Stimulated activated naive CD4-positive, alpha-beta T cell treated with Interleukin-2 at 50 U/mL for 16 hours (primary cell): ENCODE measurements around the gene AIP.
"Not testable (repeated sequence)": the region's sequence is repeated elsewhere in the genome, so short reads cannot be mapped to it uniquely, and the experiment has no call there.

Experiments used
- DNase-seq: peaks from one replicate; lab custom pipeline; 2025; lab: John Stamatoyannopoulos, UW

AIP gene

GRCh38 chr11:67507242-67507863 is 24.5 kb downstream of the AIP start:
- no peak for DNase-seq

- peak; percentile 98 for DNase-seq
Observed at GRCh38 chr11:67507864-67508485, 25.1 kb downstream of the AIP start, which contains the start of gene CDK2AP2. Gene CDK2AP2 (minus strand): TSS chr11:67508162. CDS start chr11:67508082, 80 bp downstream.

DNA sequence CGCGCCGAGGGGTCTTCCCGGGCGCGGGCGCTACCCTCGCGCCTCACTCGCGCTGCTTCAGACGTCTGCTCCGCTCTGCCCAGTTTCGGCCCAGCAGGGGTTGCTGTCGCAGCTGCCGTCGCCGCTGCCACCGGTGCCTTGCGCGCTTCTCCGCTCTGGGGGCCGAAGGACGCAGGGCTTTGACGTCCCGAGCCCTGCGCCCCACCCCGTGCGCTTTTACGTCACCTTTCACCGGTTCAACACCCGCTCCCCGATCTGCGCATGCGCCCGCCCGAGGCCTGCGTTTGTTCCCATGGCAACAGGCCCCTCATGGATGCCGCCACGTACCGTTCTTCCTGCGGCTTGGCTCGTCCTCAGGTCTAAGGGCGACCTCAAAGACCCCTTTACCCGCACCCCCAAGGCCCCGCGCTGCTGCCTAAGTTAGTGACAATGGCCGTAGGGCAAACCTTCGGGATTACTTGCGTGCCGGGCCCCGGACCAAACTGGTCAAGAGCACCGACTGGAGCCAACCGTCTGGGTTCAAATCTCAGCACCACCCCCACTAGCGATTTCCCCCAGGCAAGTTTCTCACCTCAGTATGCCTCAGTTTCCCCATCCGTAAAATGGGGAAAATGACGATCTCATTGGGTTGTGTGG is 25.8 kb downstream of the AIP start:
- DNase-seq, result peak; percentile 97

- DNase-seq, result no peak
Observed at GRCh38 chr11:67510023-67510345, 27.2 kb downstream of the AIP start.

DNA sequence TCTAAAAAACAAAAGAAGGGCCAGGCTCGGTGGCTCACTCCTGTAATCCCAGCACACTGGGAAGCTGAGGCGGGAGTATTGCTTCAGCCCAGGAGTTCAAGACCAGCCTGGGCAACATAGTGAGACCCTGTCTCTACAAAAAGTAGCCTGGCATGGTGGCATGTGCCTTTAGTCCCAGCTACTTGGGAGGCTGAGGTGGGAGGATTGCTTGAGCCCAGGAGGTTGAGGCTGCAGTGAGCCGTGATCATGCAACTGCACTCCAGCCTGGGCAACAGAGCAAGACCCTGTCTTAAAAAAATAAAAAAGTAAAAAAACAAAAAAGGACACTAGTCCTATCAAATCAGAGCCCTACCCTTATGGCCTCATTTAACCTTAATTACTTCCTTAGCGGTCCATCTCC is 28.7 kb downstream of the AIP start:
- DNase-seq, result not testable (repeated sequence)

DNA sequence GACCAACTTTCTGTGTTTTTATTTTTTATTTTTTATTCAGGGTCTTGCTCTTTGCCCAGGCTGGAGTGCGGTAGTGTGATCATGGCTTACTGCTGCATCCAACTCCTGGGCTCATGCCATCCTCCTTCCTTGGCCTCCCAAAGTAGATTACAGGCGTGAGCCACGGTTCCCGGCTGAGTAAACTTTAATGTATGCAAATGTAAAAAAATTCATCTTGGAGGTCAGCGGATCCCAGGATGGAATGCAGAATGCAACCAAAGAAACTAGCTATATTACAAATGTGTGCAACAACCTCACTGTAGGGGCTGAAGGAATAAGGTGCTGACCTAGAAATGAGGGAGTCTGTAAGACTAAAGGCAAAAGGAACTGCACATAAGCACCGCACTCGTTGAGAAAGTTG is 31.3 kb downstream of the AIP start:
- no peak for DNase-seq

DNA sequence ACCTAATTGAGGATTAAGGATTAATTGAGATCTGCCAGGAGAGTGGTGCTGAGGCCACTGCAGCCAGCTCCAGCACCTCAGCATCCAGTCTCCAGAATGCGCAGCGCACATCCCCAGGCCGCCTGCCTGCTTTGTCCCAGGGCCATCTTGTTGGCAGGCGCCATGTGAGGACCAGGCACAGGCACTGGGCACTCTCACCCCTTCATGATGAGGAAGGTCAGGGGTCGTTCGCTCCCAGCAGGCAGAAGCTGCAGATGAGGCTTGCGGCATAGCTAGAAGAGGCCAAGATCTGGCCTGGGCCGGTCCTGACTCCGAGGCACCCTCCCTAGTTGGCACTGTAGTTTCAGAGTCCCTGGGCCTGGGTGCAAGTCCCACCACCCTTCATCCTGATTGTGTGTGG is 34.0 kb downstream of the AIP start:
- DNase-seq, result no peak

DNA sequence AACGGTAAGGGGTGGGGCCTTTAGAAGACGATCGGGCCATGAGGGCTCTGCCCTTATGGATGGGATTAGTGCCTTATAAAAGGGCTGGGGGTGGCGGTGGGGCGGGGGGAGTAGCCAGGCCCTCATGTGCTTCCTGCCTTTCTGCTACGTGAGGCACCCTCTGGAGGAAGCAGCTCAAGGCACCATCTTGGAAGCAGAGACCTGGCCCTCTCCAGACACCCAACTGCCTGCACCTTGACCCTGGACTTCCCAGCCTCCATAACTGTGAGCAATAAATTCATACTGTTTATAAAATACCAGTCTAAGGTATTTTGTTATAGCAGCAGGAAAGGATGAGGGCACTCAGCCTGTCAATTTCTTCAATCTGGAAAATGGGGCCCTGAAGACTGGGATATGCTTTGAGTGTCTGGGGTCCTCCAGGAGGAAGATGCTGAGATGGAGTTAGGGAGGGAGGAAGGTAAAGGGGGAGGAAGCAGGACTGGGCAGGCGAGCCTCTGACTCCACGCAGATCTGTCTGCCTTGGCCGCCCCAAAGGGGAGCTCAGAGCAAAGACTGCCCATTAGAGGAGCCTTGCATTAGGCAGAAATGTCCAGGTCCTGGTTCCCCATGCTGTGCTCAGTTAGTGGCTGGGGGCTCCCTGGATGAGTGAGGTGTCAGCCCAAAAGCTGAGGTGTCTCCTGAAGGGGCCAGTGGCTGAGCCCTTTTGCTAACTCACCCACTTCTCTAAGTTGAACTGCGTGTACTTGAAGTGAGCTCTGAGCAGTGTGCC is 35.1 kb downstream of the AIP start:
- DNase-seq, result no peak

DNA sequence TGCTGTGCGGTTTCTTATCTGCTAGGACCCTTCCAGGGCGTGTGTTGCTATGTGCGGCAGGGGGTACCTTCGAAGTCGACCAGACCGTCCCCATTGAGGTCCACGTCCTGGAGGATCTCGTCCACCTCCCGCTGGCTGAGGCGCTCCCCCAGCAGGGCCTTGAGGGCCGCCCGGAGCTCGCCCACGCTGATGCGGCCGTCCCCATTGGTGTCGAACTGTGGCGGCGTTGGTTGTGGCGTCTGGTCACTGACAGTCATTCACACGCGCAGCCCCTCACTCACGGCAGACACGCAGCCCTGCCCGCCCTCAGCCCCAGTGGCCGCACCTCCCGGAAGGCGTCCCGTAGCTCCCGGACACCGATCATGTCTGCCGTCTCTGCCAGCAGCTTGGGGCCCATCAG is 36.9 kb downstream of the AIP start:
- no peak for DNase-seq

- DNase-seq, result no peak
Observed at GRCh38 chr11:67520856-67521824, 38.3 kb downstream of the AIP start.

GRCh38 chr11:67521924-67522323 is 39.1 kb downstream of the AIP start:
- DNase-seq, result no peak

DNA sequence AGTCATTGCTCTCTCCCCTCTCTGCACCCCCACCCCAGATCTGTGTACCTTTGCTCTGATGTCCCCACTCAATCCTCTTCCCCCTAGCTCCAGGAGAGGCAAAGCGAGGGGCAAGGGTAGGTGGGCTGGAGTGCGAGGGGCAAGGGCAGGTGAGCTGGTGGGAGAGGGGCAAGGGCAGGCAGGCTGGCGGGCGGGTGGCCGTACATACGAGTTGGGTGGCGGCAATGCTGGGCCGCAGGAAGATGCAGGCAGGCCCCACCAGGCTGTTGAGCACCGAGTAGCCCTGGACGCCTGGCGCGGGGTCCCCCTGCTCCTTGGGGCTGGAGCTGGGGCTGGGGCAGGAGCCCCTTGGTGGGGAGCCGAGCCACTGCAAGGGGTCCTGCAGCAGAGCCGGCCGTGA is 39.5 kb downstream of the AIP start:
- no peak for DNase-seq

- no peak for DNase-seq
Observed at GRCh38 chr11:67522844-67523555, 40.2 kb downstream of the AIP start, which contains the start of gene CABP2. Gene CABP2 (minus strand): TSS chr11:67523446. CDS start chr11:67523326, 120 bp downstream.

DNA sequence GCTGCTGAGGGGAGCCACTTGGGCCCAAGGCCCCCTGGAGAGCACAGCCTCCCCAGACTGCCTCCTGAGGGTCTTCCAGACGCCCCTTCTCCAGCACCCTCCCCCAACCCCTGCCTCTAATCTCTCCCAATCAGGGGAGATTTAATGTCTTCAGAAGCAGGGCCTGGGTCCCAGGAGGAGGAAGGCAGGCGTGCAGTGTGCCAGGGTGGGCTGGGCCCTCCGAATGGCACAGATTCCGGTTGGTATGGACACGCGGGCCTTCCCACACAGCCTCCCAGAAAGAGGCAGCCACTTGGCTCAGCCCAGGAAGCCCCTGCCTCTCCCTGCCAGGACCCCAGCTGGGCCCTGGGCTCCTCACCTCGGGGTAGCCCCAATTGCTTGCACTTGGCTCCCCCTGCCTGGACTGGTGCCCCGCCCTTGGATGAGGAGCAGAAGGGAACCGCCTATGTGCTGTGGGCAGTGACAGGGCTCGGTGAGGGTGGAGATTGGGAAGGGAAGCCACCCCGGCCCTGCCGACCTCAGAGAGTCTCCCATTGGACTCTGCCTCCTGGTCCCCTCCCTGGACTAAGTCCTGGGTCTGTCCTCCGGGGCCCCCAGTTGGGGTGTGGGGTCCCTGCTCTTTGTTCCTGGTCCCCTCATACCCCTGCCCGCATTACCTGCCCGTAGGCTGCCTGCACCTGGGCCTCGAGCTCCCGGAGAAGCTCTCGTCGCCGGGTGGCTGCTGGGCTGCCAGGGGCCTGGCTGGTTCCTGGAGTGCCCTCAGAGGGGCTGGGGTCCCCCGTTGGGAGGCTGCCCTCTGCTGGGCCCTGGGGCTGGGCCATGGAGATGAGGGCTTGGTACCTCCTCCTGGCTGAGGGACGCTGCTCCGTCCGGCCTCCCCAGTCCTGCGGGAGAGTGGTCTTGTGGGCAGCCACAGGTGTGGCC is 41.0 kb downstream of the AIP start:
- no peak for DNase-seq

- DNase-seq, result no peak
Observed at GRCh38 chr11:67524480-67524808, 41.6 kb downstream of the AIP start.

DNA sequence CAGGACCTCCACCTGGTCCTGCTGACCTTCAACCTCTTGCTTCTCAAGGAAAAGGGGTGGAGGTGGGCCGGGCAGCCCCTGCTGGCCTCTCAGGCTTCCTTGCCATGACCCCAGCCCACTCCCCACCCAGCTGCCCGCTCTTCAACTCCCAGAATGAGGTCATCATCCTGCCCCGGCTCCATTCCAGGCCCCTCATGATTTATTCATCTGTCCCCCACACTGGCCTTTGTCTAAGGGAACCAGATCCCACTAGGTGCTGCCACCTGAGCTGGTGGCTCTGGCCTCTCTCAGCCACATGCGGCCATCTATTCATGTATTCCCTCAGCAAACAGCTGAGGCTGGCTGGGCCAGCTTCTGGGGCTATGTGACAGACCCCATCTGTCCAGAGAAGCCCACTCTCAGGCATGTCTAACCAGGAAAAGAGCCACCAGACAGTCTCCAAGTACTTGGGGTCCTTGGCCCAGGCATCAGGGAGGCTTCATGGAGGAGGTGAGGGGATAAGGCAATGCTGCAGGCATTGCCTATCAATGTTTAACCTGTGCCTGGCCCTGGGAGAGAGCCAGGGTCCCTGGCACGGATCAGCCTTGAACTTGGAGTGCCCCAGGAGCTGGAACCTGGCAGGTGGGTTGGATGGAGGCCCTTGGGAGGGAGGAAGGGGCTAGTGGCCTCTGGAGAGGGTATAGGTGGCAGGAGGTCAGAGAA is 42.6 kb downstream of the AIP start:
- no peak for DNase-seq

- DNase-seq, result no peak
Observed at GRCh38 chr11:67528376-67528775, 45.5 kb downstream of the AIP start.

DNA sequence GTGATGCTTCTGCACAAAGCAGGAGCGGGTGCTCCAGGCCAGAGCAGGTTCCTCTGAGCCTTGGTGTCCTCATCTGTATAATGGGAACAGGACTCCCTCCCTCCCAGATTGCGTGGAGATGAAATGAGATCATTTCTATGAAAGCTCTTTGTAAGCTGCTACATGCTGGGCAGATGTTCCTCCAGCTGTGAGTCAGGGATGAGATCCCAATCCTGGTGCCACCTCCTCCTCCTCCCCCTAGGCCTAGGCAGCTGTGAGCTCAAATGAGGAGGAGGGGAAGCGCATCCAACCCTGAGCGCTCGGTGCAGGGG is 47.4 kb downstream of the AIP start:
- no peak for DNase-seq

DNA sequence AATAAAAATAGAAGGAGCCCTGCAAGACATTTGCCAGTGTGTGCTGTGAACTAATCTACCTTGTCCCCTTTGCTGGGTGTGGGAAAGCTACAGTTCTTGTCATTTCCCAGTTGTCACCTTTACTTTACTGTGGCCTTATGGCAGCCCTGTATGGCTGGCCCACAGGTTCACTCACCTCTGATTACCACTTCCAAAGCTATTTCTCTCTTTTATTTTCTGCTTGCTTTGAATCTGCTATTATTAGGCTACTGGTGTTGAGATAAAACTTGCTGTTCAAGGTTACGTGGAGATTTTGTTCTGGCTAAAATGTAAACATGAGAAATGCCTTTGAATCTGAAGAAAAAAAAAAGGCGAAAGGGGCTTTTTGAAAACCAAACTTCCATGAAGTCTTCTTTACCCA is 50.1 kb downstream of the AIP start:
- DNase-seq, result no peak
